CD4-positive, alpha-beta memory T cell (primary cell): ENCODE measurements around the gene ASB15. TPM values are rescaled to one million over a fixed set of nuclear protein-coding genes. Genes with fewer than 3 reads are reported as not detected.

Experiments
- CTCF ChIA-PET: fragments of 350-600 bp; sonication (Branson Sonifier 250); formaldehyde crosslinking; loops from one replicate; lab custom pipeline; 2021; ENCODE audit warnings: inconsistent platforms; ENCODE audit not compliant: partially characterized antibody; lab: Charles Lee
- POLR2A ChIA-PET: fragments of 350-600 bp; sonication (Branson Sonifier 250); formaldehyde crosslinking; loops from one replicate; lab custom pipeline; 2021; ENCODE audit not compliant: partially characterized antibody; lab: Charles Lee
- DNase-seq, 5 donors: peaks; one replicate each; pipeline versions ENCODE4 v3.0.0 to v3.0.0-alpha.2; 2020 to 2022; ENCODE audit warnings: mixed read lengths in 1 of 5
- H3K27ac ChIP-seq: one replicate; pipeline ENCODE4 v1.7.0; 2013; ENCODE audit warnings: low read depth, low read length
- H3K27me3 ChIP-seq: 2 replicates; pipeline ENCODE4 v1.7.0; 2013; ENCODE audit warnings: mild to moderate bottlenecking, low read length, moderate library complexity; ENCODE audit not compliant: insufficient read depth
- H3K36me3 ChIP-seq: 2 replicates; pipeline ENCODE4 v1.7.0; 2013; ENCODE audit warnings: mild to moderate bottlenecking, low read length, moderate library complexity; ENCODE audit not compliant: insufficient read depth
- H3K4me1 ChIP-seq: 2 replicates; pipeline ENCODE4 v1.7.0; 2013; ENCODE audit warnings: mild to moderate bottlenecking, low read length, moderate library complexity; ENCODE audit not compliant: insufficient read depth
- H3K4me3 ChIP-seq, 2 donors: one replicate each; pipeline ENCODE4 v1.7.0; 2013; ENCODE audit warnings: low read length in 2 of 2, mild to moderate bottlenecking in 1 of 2
- H3K9me3 ChIP-seq, 2 donors: one replicate each; pipeline ENCODE4 v1.7.0; 2013; ENCODE audit warnings: low read length in 2 of 2, control low read depth in 1 of 2; ENCODE audit not compliant: control insufficient read depth in 1 of 2
- H3K27ac Mint-ChIP-seq, 7 donors: one replicate each; pipeline ENCODE4 v1.8.0; 2020 to 2021; ENCODE audit warnings: mixed read lengths in 7 of 7, mild to moderate bottlenecking in 6 of 7, inconsistent platforms in 3 of 7, moderate library complexity in 3 of 7
- H3K27me3 Mint-ChIP-seq, 2 donors: one replicate each; pipeline ENCODE4 v1.8.0; 2020 to 2021; ENCODE audit warnings: mixed read lengths in 2 of 2
- H3K36me3 Mint-ChIP-seq, 2 donors: one replicate each; pipeline ENCODE4 v1.8.0; 2020 to 2021; ENCODE audit warnings: mixed read lengths in 2 of 2, inconsistent platforms in 1 of 2, mild to moderate bottlenecking in 1 of 2
- H3K4me1 Mint-ChIP-seq, 4 donors: one replicate each; pipeline ENCODE4 v1.8.0; 2020 to 2021; ENCODE audit warnings: mixed read lengths in 4 of 4, mild to moderate bottlenecking in 1 of 4
- H3K4me3 Mint-ChIP-seq, 8 donors: one replicate each; pipeline ENCODE4 v1.8.0; 2020 to 2021; ENCODE audit warnings: mixed read lengths in 8 of 8, mild to moderate bottlenecking in 7 of 8, moderate library complexity in 6 of 8, inconsistent platforms in 3 of 8
- H3K9me3 Mint-ChIP-seq, 8 donors: one replicate each; pipeline ENCODE4 v1.8.0; 2020 to 2021; ENCODE audit warnings: mixed read lengths in 8 of 8, mild to moderate bottlenecking in 5 of 8, inconsistent platforms in 3 of 8, moderate library complexity in 1 of 8
- intact Hi-C: fragments of 100-400 bp; cut with micrococcal nuclease; formaldehyde crosslinking; loops from one replicate; pipeline ENCODE4 v1.15.1; 2023
- polyA plus RNA-seq, 2 donors: library from polyadenylated mRNA; unstranded; fragments of 300-500 nt; fragmentation: Illumina TruSeq; gene quantifications; one replicate each; pipeline ENCODE4 v1.2.3, GENCODE V29; 2021
- total RNA-seq, 2 experiments: library from RNA; stranded (reverse); gene quantifications; one replicate each; pipeline ENCODE4 v1.2.3, GENCODE V29; 2021

ASB15 gene
- total and polyA plus RNA-seq, 4 experiments from 2014 or later: 0.10 to 0.21 TPM; not detected in 2

DNA sequence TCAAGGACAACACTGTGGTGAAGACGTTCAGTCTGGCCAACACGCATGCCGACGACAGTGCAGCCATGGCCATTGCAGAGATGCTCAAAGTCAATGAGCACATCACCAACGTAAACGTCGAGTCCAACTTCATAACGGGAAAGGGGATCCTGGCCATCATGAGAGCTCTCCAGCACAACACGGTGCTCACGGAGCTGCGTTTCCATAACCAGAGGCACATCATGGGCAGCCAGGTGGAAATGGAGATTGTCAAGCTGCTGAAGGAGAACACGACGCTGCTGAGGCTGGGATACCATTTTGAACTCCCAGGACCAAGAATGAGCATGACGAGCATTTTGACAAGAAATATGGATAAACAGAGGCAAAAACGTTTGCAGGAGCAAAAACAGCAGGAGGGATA, 60.7 kb downstream of the ASB15 start:
- no peak for DNase-seq
- intact Hi-C loops: no loop called here
- Histone ChIP-seq H3K4me1 (no peaks in the 10 kb centered on the region), H3K4me3 (no peak overlapping the region), H3K27me3 (no peaks in the 10 kb centered on the region), H3K27ac (no peak overlapping the region), H3K36me3 (no peaks in the 10 kb centered on the region), H3K9me3 (no peaks in the 10 kb centered on the region)
- no peak overlapping the region for H3K27ac Mint-ChIP-seq
- ChIA-PET POLR2A (no interaction called here), CTCF (interaction anchor here (1.3 kb wide), 1 partner anchor 20 kb away, joined by 3 read pairs; no protein-coding TSS in a partner anchor)
- H3K4me3 Mint-ChIP-seq: no peak overlapping the region
- peaks cover 7 to 18% of the 10 kb centered on the region in 2 donors for H3K27me3 Mint-ChIP-seq
- H3K4me1 Mint-ChIP-seq: no peaks in the 10 kb centered on the region
- H3K36me3 Mint-ChIP-seq: peaks cover 0 to 4% of the 10 kb centered on the region in 2 donors
- no peaks in the 10 kb centered on the region for H3K9me3 Mint-ChIP-seq

DNA sequence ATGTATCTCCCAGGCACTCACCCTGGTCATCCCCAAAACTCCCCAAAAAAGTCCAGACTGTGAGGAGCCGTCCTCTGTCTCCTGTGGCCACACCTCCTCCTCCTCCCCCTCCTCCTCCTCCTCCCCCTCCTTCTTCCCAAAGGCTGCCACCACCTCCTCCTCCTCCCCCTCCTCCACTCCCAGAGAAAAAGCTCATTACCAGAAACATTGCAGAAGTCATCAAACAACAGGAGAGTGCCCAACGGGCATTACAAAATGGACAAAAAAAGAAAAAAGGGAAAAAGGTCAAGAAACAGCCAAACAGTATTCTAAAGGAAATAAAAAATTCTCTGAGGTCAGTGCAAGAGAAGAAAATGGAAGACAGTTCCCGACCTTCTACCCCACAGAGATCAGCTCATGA, 61.1 kb downstream of the ASB15 start:
- no peak overlapping the region for H3K4me3 ChIP-seq
- POLR2A ChIA-PET: no interaction called here
- H3K27ac ChIP-seq: no peak overlapping the region
- H3K27me3 Mint-ChIP-seq: peaks cover 7 to 18% of the 10 kb centered on the region in 2 donors
- no peaks in the 10 kb centered on the region for H3K9me3 ChIP-seq
- CTCF ChIA-PET: interaction anchor here (1.3 kb wide), 1 partner anchor 19 kb away, joined by 3 read pairs; no protein-coding TSS in a partner anchor
- intact Hi-C loops: no loop called here
- DNase-seq: no peak
- H3K27me3 ChIP-seq: no peaks in the 10 kb centered on the region
- H3K36me3 ChIP-seq: no peaks in the 10 kb centered on the region
- no peaks in the 10 kb centered on the region for H3K9me3 Mint-ChIP-seq
- H3K4me1 ChIP-seq: no peaks in the 10 kb centered on the region
- no peaks in the 10 kb centered on the region for H3K4me1 Mint-ChIP-seq
- no peak overlapping the region for H3K27ac Mint-ChIP-seq
- H3K4me3 Mint-ChIP-seq: no peak overlapping the region
- H3K36me3 Mint-ChIP-seq: peaks cover 0 to 4% of the 10 kb centered on the region in 2 donors

DNA sequence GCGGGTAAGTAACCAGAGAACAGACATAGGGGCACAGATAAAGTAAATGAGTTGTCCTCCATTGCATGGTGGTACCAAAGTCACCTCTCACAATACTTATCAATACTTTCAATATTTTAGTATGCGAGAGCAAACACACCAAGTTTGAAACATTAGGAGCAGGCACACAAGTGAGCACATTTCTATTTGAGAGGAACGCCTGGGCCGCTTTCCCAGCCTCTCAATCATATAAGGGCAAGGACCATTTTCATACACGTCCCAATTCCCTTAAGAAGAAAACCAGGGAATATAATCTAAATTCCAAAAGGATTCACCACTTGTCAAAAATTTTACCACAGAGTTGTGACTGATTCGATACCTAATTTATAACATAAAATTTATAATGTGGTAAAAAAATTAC, 61.6 kb downstream of the ASB15 start:
- no peaks in the 10 kb centered on the region for H3K4me1 Mint-ChIP-seq
- no peak for DNase-seq

DNA sequence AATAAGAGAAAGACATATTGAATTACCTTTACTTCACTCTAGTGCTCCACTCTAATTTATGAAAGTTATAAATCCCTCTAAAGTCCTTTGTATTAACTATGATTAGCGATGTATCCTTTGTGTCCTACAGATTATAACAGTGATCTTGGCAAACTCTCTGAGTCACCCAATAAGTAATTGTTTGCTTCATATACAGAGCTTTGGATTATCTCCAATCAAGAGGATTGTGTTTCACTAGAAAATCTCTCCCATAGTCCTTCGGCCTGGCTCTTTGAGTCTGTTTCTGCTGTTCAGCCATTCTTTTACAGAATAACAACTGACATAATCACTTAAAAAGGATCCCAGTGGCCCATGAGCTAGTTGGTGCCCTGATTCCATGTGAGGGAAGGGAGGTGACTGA, 63.5 kb downstream of the ASB15 start:
- no peak overlapping the region for H3K27ac ChIP-seq
- H3K9me3 ChIP-seq: no peaks in the 10 kb centered on the region
- ChIA-PET CTCF (interaction anchor here (1.1 kb wide), 1 partner anchor 200 kb away, joined by 3 read pairs; no protein-coding TSS in a partner anchor), POLR2A (no interaction called here)
- H3K9me3 Mint-ChIP-seq: no peaks in the 10 kb centered on the region
- DNase-seq: no peak
- no peak overlapping the region for H3K4me3 Mint-ChIP-seq
- intact Hi-C loops: no loop called here
- peaks cover 0 to 1% (median 0%) of the 10 kb centered on the region in 4 donors for H3K4me1 Mint-ChIP-seq
- no peaks in the 10 kb centered on the region for H3K4me1 ChIP-seq
- peaks cover 0 to 4% of the 10 kb centered on the region in 2 donors for H3K36me3 Mint-ChIP-seq
- no peak overlapping the region for H3K27ac Mint-ChIP-seq
- no peaks in the 10 kb centered on the region for H3K27me3 ChIP-seq
- no peak overlapping the region for H3K4me3 ChIP-seq
- no peaks in the 10 kb centered on the region for H3K36me3 ChIP-seq
- H3K27me3 Mint-ChIP-seq: peaks cover 7 to 14% of the 10 kb centered on the region in 2 donors

More for the DNA sequence above, 61.6 kb downstream of the ASB15 start:
- no peaks in the 10 kb centered on the region for H3K4me1 ChIP-seq
- Mint-ChIP-seq H3K36me3 (peaks cover 0 to 4% of the 10 kb centered on the region in 2 donors), H3K9me3 (no peaks in the 10 kb centered on the region), H3K4me3 (no peak overlapping the region), H3K27me3 (peaks cover 7 to 18% of the 10 kb centered on the region in 2 donors), H3K27ac (no peak overlapping the region)
- H3K9me3 ChIP-seq: no peaks in the 10 kb centered on the region
- H3K36me3 ChIP-seq: no peaks in the 10 kb centered on the region
- intact Hi-C loops: no loop called here
- POLR2A ChIA-PET: no interaction called here
- no peak overlapping the region for H3K4me3 ChIP-seq
- H3K27me3 ChIP-seq: no peaks in the 10 kb centered on the region
- CTCF ChIA-PET: interaction anchor here (1.3 kb wide), 1 partner anchor 19 kb away, joined by 3 read pairs; no protein-coding TSS in a partner anchor
- no peak overlapping the region for H3K27ac ChIP-seq

DNA sequence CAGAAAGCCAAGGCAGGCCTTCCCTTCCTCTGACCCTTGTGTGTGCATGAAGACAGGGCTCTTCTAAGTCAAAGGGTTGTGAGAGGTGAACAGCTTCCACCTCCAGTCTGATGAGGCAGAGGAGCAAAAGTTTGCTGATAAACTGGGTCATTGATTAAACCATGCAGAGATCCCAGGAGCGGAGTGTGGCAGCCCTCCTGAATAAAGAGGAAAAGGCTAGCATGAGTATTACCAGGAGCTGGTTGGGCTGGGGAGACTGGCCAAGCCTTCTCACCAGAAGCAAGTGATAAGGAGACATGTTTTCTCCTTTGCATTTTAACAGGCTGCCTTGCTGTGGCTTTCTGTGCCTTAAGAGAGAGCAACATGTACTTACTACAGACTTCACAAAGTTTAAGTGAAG, 64.3 kb downstream of the ASB15 start:
- H3K4me1 Mint-ChIP-seq: peaks cover 0 to 1% (median 0%) of the 10 kb centered on the region in 4 donors
- H3K36me3 ChIP-seq: no peaks in the 10 kb centered on the region
- H3K9me3 ChIP-seq: no peaks in the 10 kb centered on the region
- no peak overlapping the region for H3K4me3 ChIP-seq
- no peak overlapping the region for H3K4me3 Mint-ChIP-seq
- CTCF ChIA-PET: no interaction called here
- H3K27ac ChIP-seq: no peak overlapping the region
- peaks cover 0 to 4% of the 10 kb centered on the region in 2 donors for H3K36me3 Mint-ChIP-seq
- H3K27me3 Mint-ChIP-seq: peaks cover 7 to 14% of the 10 kb centered on the region in 2 donors
- H3K27me3 ChIP-seq: no peaks in the 10 kb centered on the region
- DNase-seq: no peak
- POLR2A ChIA-PET: no interaction called here
- no peaks in the 10 kb centered on the region for H3K9me3 Mint-ChIP-seq
- intact Hi-C loops: no loop called here
- H3K4me1 ChIP-seq: no peaks in the 10 kb centered on the region
- H3K27ac Mint-ChIP-seq: no peak overlapping the region

DNA sequence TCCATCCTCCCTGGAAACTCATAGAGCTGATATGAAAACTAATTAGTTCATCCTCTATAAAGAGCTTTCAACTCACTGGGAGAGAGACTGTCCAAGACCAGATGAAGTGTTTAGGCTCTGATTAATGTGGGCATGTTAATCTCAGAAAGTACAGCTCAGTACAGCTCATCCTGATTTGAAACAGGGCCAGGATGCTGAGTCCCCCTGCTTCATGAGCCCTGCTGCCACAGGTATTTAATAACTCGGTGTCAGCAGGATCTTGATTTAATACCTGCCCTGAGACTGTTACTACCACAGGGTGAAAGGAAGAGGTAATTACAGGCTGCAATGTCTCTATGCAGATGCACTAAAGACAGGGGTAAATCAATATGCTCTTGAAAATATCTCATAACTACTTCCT, 64.9 kb downstream of the ASB15 start:
- Mint-ChIP-seq H3K9me3 (no peaks in the 10 kb centered on the region), H3K27me3 (peaks cover 7 to 12% of the 10 kb centered on the region in 2 donors), H3K27ac (no peak overlapping the region), H3K4me3 (no peak overlapping the region), H3K36me3 (peaks cover 0 to 4% of the 10 kb centered on the region in 2 donors), H3K4me1 (peaks cover 0 to 1% (median 0%) of the 10 kb centered on the region in 4 donors)
- intact Hi-C loops: no loop called here
- Histone ChIP-seq H3K27ac (no peak overlapping the region), H3K27me3 (no peaks in the 10 kb centered on the region), H3K4me3 (no peak overlapping the region), H3K4me1 (no peaks in the 10 kb centered on the region), H3K9me3 (no peaks in the 10 kb centered on the region), H3K36me3 (no peaks in the 10 kb centered on the region)
- CTCF ChIA-PET: no interaction called here
- POLR2A ChIA-PET: no interaction called here
- no peak for DNase-seq

DNA sequence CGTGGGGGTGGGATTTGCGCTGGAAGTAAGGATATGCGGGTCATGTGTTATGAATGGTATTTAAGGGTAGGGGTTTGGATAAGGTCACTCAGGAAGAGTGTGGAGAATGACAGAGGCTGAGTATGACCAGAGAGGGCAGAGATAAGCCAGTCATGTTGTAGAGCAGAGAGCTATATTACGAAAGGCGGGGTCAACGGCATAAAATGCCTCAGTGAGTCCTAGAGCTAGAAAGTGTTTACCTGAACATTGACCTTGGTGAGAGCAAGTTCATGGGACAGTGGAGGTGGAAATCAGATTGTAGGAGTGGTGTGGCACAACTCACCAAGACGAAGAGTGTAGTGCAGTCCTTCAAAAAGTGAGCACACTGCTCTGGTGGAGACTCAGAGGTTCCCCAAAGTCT, 67.9 kb downstream of the ASB15 start:
- Histone ChIP-seq H3K27ac (no peak overlapping the region), H3K27me3 (no peaks in the 10 kb centered on the region), H3K4me3 (no peak overlapping the region), H3K4me1 (no peaks in the 10 kb centered on the region), H3K36me3 (no peaks in the 10 kb centered on the region), H3K9me3 (no peaks in the 10 kb centered on the region)
- H3K4me1 Mint-ChIP-seq: peaks cover 0 to 1% (median 0%) of the 10 kb centered on the region in 4 donors
- no peak overlapping the region for H3K4me3 Mint-ChIP-seq
- intact Hi-C loops: no loop called here
- no peaks in the 10 kb centered on the region for H3K36me3 Mint-ChIP-seq
- H3K9me3 Mint-ChIP-seq: no peaks in the 10 kb centered on the region
- no peak overlapping the region for H3K27ac Mint-ChIP-seq
- CTCF ChIA-PET: interaction anchor here (1.6 kb wide), 1 partner anchor 13 kb away, joined by 9 read pairs; no protein-coding TSS in a partner anchor
- DNase-seq: no peak
- peaks cover 0 to 2% of the 10 kb centered on the region in 2 donors for H3K27me3 Mint-ChIP-seq
- POLR2A ChIA-PET: no interaction called here
